IPS-18c (cell line): ENCODE data around the gene EZR.
"Not testable (repeated sequence)": the region's sequence is repeated elsewhere in the genome, so short reads cannot be mapped to it uniquely, and the experiment has no call there.

ENCODE experiments used
- H3K4me3 ChIP-seq: 2 replicates; pipeline ENCODE4 v1.7.0; 2013; ENCODE audit warnings: low read depth, mild to moderate bottlenecking, low read length, moderate library complexity; ENCODE audit not compliant: insufficient read depth
- H3K9me3 ChIP-seq: one replicate; pipeline ENCODE4 v1.6.1; 2013; ENCODE audit warnings: mild to moderate bottlenecking, low read length, moderate library complexity; ENCODE audit not compliant: control insufficient read depth, insufficient read depth

EZR gene

GRCh38 chr6:158847786-158848185, 28.6 kb upstream of the EZR start:
- H3K4me3 ChIP-seq: no peak overlapping the region
- H3K9me3 ChIP-seq: no peaks in the 10 kb centered on the region

DNA sequence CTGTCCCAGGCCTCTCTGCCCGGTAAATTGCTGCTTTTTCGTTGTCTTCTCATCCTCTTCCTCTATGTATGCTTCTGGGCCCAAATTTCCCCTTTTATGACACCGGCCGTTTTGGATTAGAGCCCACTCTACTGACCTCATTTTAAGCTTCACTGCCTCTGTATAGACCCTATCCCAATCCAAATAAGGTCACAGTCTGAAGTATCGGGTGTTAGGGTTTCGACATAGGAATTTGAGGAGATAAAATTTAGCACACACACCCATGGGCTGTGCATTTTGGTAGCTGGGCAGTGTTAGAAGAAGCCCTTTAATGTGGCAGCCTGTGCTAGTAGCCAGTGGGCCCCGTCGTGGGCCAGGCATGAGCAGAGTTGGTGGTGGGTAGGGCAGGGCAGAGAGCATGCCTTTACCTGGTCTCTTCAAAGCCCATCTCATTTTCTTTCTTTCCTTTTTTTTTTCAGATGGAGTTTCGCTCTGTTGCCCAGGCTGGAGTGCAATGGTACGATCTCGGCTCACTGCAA, 27.9 kb upstream of the EZR start:
- Histone ChIP-seq H3K4me3 (no peak overlapping the region), H3K9me3 (no peaks in the 10 kb centered on the region)

- H3K4me3 ChIP-seq: no peak overlapping the region
Measured at GRCh38 chr6:158843751-158844683, 24.8 kb upstream of the EZR start.

DNA sequence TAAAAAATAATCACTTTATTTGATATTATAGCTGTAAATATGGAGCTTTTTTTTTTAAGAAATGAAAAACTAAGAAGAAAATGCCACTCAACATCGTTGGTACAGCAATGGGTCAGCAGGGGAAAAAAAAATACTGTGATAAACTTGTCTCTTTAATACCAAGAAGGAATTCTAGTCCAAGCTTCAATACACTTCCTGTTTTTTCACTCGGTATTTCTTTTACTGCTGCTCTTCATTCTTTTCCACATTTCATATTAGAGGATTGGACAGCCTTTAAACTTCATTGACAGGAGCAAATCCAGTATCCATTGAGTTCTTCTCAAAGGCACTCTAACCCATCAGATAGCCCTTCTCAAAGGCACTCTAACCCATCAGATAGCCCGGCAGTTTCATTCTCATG, 22.2 kb upstream of the EZR start:
- no peak overlapping the region for H3K4me3 ChIP-seq
- no peaks in the 10 kb centered on the region for H3K9me3 ChIP-seq

More at GRCh38 chr6:158843751-158844683, 24.8 kb upstream of the EZR start:
- no peaks in the 10 kb centered on the region for H3K9me3 ChIP-seq

DNA sequence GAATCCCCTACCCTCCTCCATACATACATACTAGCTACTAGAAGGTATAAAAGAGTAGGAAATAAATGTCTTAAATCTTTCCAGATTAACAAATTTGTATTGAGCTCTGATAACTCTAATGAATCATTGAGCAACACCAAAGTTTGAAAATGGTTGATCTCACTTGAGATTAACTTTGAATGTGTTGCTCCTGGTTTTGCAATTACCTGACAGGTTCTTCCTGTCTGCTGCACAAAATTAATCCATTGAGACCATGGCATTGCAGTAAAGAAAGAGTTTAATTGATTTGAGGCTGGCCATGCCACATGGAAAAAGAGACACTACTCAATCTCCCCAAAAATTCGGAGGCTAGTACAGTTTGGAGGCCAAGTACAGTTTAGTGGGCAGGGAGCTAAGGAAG, 21.3 kb upstream of the EZR start:
- no peaks in the 10 kb centered on the region for H3K9me3 ChIP-seq
- H3K4me3 ChIP-seq: no peak overlapping the region

DNA sequence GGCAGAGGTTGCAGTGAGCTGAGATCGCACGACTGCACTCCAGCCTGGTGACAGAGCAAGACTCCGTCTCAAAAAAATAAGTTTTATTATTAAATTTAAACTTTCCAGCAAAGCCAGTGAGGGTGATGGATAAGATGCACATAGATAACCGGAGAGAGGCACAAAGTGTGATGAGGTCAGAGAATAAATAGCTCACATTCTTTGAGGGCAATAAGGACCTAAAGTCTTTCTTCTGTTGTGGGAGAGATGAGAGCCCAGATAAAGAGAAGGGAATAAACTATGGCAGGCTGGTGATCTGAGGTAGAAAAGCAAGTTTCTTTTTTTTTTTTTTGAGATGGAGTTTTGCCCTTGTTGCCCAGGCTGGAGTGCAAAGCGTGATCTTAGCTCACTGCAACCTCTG, 20.6 kb upstream of the EZR start:
- no peak overlapping the region for H3K4me3 ChIP-seq
- no peaks in the 10 kb centered on the region for H3K9me3 ChIP-seq

GRCh38 chr6:158838790-158839189, 19.6 kb upstream of the EZR start:
- not testable (repeated sequence) for H3K4me3 ChIP-seq, H3K9me3 ChIP-seq

GRCh38 chr6:158837684-158838625, 18.8 kb upstream of the EZR start:
- Histone ChIP-seq H3K9me3 (no peaks in the 10 kb centered on the region), H3K4me3 (no peak overlapping the region)

DNA sequence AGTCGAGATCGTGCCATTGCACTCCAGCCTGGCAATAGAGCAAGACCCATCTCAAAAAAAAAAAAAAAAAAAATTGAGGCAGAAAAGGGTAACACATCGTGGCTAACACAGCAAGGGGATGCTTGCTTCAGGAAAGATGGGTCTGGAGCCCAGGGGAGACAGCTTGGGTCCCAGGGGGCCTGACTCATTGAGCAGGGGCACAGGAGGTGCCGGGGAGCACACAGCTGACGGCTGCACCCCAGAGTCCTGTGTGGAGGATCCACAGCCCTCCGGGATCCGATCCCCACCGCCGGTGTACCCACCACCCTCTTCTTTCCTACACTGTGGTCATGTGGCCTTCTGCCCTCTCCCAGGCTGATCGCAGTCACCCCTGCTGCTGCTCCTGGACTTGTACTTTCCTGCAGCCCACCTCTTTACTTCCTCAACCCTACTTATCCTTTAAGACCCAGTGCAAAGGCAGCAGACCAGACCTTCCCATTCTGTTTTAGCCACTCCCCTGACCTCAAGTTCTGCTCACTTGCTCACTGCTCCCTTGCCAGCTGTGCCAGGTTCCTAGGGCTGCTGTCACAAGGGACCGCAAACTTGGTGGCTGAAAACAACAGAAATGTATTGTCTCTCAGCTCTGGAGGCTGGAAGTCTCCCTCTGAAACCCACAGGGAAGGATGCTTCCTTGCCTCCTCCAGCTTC, 17.6 kb upstream of the EZR start:
- no peaks in the 10 kb centered on the region for H3K9me3 ChIP-seq
- no peak overlapping the region for H3K4me3 ChIP-seq

GRCh38 chr6:158835616-158836221, 16.6 kb upstream of the EZR start:
- no peak overlapping the region for H3K4me3 ChIP-seq
- H3K9me3 ChIP-seq: no peaks in the 10 kb centered on the region

GRCh38 chr6:158834675-158835385, 15.7 kb upstream of the EZR start:
- H3K4me3 ChIP-seq: no peak overlapping the region
- H3K9me3 ChIP-seq: no peaks in the 10 kb centered on the region

- H3K9me3 ChIP-seq, H3K4me3 ChIP-seq: not testable (repeated sequence)
Measured at GRCh38 chr6:158832807-158833206, 13.6 kb upstream of the EZR start.

DNA sequence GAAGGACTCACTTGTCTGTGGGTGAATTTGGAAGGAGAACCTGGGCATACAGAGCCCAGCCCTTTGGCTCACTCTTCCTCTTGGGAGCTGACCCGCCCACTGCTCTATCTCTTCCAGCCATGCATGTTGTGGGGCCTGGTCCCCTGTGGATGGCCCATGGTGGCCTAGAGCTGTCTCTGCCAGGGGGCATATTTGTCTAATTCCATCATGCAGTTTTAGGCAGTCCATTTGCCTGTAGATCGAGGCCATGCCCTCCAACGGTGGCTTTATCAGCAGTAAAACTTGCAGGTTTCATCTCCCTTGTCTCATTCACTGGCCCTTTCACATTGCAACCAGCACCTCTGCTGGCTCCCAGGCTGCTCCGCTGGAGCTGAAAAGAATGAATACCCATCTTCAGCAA, 12.9 kb upstream of the EZR start:
- H3K4me3 ChIP-seq: no peak overlapping the region
- H3K9me3 ChIP-seq: no peaks in the 10 kb centered on the region

DNA sequence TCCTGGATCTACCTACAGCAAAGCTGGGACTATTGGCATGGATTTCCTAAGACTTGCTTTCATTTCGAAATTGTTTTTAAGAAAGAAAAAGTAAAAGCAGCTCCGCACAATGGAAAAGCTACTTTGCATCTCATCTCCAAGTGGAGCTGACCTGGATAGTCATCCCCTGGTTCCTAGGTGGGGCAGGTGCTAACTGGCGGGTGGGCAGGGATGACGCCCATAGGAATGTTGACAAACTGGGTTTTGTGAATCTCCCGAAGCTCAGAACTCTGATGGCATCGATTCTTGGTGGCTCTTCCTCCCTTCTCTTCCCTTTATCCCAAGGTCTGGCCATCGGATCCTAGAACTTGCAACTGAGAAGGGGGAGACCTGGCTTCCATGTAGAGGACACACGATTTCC, 12.4 kb upstream of the EZR start:
- Histone ChIP-seq H3K4me3 (no peak overlapping the region), H3K9me3 (no peaks in the 10 kb centered on the region)

DNA sequence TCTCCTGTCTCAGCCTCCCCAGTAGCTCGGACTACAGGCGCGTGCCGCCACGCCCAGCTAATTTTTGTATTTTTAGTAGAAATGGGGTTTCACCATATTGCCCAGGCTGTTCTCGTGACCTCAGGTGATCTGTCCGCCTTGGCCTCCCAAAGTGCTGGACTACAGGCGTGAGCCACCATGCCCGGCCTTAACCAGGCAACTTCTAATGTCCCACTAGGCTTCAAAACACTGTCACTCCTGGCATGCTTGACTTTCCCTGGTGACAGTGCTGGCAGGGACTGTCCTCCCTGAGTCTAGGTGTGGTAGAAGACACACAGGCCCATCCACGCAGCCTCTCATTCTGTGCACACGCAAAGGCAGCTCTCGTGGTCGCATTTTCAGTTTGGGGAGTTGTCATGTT, 11.6 kb upstream of the EZR start:
- H3K4me3 ChIP-seq: no peak overlapping the region
- H3K9me3 ChIP-seq: no peaks in the 10 kb centered on the region

GRCh38 chr6:158828807-158829206, 9.6 kb upstream of the EZR start:
- Histone ChIP-seq H3K4me3 (no peak overlapping the region), H3K9me3 (no peaks in the 10 kb centered on the region)
